Measurements from ENCODE around the gene APMAP.

Gene APMAP

DNA sequence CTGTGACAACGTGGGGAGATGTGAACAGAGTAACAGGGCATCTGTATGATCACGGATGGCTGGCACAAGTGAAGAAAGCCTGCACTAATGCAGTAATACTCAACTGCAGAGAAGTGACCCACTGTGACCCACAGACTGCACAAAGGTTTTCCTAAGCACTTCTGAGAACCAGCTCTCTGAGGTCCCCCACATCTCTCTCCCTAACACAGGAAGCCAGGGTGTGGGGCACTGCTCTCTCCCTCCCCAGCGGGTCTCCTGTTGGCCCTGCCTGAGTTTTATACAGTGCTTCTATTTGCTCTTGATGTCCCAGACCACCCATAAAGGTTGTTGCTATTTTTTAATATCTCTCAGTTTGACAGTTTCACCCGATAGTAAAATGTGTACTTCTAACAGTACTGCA is 11.3 kb downstream of the APMAP start:
- H3K4me2 ChIP-seq: no peak overlapping the region
- H3K9ac ChIP-seq: no peak overlapping the region
- no peak overlapping the region for H3K27ac ChIP-seq
- peaks cover 28% of the 10 kb centered on the region for H4K20me1 ChIP-seq
- peaks cover 23% of the 10 kb centered on the region for H3K4me1 ChIP-seq
- no peak overlapping the region for H3K4me3 ChIP-seq
- peaks cover 80% of the 10 kb centered on the region for H3K36me3 ChIP-seq
- peaks cover 34% of the 10 kb centered on the region for H3K9me3 ChIP-seq
- TF ChIP-seq Cebpa-rat (IDR thresholded peaks at IDR 0.05): no peak
- no peaks in the 10 kb centered on the region for H3K27me3 ChIP-seq

GRCh38 chr20:24980291-24981053 is 12.1 kb downstream of the APMAP start:
- peaks cover 42% of the 10 kb centered on the region for H3K9me3 ChIP-seq
- no peak overlapping the region for H3K4me3 ChIP-seq
- no peaks in the 10 kb centered on the region for H3K27me3 ChIP-seq
- no peak overlapping the region for H3K27ac ChIP-seq
- no peak for TF ChIP-seq Cebpa-rat (IDR thresholded peaks at IDR 0.05)
- H3K4me2 ChIP-seq: no peak overlapping the region
- H3K36me3 ChIP-seq: peaks cover 83% of the 10 kb centered on the region
- H3K4me1 ChIP-seq: peaks cover 15% of the 10 kb centered on the region
- H3K9ac ChIP-seq: no peak overlapping the region
- H4K20me1 ChIP-seq: peaks cover 20% of the 10 kb centered on the region

DNA sequence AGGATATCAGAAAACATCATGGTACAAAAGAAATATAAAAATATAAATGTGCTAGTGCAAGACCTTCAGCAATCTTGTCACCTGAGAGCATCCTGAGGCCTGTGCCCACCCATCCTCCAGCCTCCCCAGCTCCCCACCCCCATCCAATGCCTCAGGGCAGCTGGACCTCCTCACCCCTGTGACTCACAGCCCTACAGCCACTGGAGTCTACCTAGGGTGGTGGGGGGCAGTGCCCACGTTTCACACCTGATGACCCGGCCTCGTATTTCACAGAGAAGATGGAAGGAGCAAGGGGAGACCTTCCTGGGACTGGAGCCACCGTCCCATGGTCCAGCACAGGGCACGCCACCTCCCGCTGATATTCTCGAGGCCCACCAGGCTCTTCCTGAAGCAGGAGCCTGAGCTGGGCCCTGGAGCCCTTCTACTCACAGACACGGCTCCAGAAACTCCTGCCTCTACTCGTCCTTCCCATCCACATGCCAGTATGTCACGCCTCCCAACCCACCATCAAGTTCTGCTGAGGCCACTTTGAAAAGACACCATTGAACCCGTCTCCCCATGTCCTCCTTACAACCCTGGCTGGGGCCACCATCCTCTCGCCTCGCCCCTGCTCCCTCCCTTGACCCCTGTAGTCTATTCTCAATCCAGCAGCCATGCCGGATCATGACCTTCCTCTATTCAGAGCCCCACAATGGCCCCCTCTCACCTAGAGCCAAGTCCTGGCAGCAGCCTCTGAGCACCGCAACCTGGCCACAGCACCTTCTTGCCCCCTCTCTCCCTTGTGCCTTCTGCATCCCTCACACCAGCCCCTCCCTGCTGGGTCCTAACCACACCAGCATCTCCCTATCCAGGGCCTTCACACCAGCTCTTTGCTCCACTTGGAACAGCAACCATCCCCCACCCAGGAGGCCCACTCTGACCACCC is 13.3 kb downstream of the APMAP start:
- no peak for TF ChIP-seq Cebpa-rat (IDR thresholded peaks at IDR 0.05)

GRCh38 chr20:24978513-24978912 is 14.0 kb downstream of the APMAP start:
- no peak overlapping the region for H3K9ac ChIP-seq
- H3K4me1 ChIP-seq: peaks cover 6% of the 10 kb centered on the region; the same call in 1 of the 2 replicates
- 0 out of 2 replicates have a peak, but pooled peaks cover 5% of the 10 kb centered on the region for H4K20me1 ChIP-seq
- peaks cover 43% of the 10 kb centered on the region for H3K9me3 ChIP-seq
- H3K27me3 ChIP-seq: no peaks in the 10 kb centered on the region
- H3K27ac ChIP-seq: no peak overlapping the region
- TF ChIP-seq Cebpa-rat (IDR thresholded peaks at IDR 0.05): no peak
- H3K36me3 ChIP-seq: peaks cover 79% of the 10 kb centered on the region
- no peak overlapping the region for H3K4me3 ChIP-seq
- no peak overlapping the region for H3K4me2 ChIP-seq

More for the DNA sequence above, 13.3 kb downstream of the APMAP start:
- Histone ChIP-seq H4K20me1 (peaks cover 10% of the 10 kb centered on the region; the same call in 1 of the 2 replicates), H3K4me3 (no peak overlapping the region), H3K4me2 (no peak overlapping the region), H3K27ac (no peak overlapping the region), H3K4me1 (peaks cover 6% of the 10 kb centered on the region; the same call in 1 of the 2 replicates), H3K36me3 (peaks cover 82% of the 10 kb centered on the region), H3K9me3 (peaks cover 43% of the 10 kb centered on the region), H3K9ac (no peak overlapping the region), H3K27me3 (no peaks in the 10 kb centered on the region)

- Histone ChIP-seq H3K9ac (no peak overlapping the region), H3K4me2 (no peak overlapping the region), H4K20me1 (0 out of 2 replicates have a peak, but pooled peaks cover 5% of the 10 kb centered on the region), H3K9me3 (peaks cover 43% of the 10 kb centered on the region), H3K4me3 (no peak overlapping the region), H3K27me3 (no peaks in the 10 kb centered on the region), H3K27ac (no peak overlapping the region), H3K36me3 (peaks cover 79% of the 10 kb centered on the region), H3K4me1 (peaks cover 6% of the 10 kb centered on the region; the same call in 1 of the 2 replicates)
- no peak for TF ChIP-seq Cebpa-rat (IDR thresholded peaks at IDR 0.05)
Observed at GRCh38 chr20:24977797-24978196, 14.8 kb downstream of the APMAP start.

GRCh38 chr20:24977336-24977735 is 15.2 kb downstream of the APMAP start:
- peaks cover 9% of the 10 kb centered on the region for H3K4me1 ChIP-seq
- no peak overlapping the region for H3K4me2 ChIP-seq
- peaks cover 43% of the 10 kb centered on the region for H3K9me3 ChIP-seq
- H3K9ac ChIP-seq: no peak overlapping the region
- no peak for TF ChIP-seq Cebpa-rat (IDR thresholded peaks at IDR 0.05)
- peaks cover 8% of the 10 kb centered on the region; the same call in 1 of the 2 replicates for H4K20me1 ChIP-seq
- no peak overlapping the region for H3K4me3 ChIP-seq
- peaks cover 79% of the 10 kb centered on the region for H3K36me3 ChIP-seq
- H3K27me3 ChIP-seq: no peaks in the 10 kb centered on the region
- no peak overlapping the region for H3K27ac ChIP-seq

- Histone ChIP-seq H4K20me1 (peaks cover 12% of the 10 kb centered on the region; the same call in 1 of the 2 replicates), H3K4me1 (peaks cover 30% of the 10 kb centered on the region), H3K9ac (no peak overlapping the region), H3K4me3 (no peak overlapping the region), H3K36me3 (peaks cover 68% of the 10 kb centered on the region), H3K27ac (no peak overlapping the region), H3K4me2 (peak overlapping the region; percentile 77; the same call in 1 of the 2 replicates), H3K27me3 (no peaks in the 10 kb centered on the region), H3K9me3 (peaks cover 20% of the 10 kb centered on the region)
- TF ChIP-seq Cebpa-rat (IDR thresholded peaks at IDR 0.05): no peak
Observed at GRCh38 chr20:24972341-24972740, 20.2 kb downstream of the APMAP start.

DNA sequence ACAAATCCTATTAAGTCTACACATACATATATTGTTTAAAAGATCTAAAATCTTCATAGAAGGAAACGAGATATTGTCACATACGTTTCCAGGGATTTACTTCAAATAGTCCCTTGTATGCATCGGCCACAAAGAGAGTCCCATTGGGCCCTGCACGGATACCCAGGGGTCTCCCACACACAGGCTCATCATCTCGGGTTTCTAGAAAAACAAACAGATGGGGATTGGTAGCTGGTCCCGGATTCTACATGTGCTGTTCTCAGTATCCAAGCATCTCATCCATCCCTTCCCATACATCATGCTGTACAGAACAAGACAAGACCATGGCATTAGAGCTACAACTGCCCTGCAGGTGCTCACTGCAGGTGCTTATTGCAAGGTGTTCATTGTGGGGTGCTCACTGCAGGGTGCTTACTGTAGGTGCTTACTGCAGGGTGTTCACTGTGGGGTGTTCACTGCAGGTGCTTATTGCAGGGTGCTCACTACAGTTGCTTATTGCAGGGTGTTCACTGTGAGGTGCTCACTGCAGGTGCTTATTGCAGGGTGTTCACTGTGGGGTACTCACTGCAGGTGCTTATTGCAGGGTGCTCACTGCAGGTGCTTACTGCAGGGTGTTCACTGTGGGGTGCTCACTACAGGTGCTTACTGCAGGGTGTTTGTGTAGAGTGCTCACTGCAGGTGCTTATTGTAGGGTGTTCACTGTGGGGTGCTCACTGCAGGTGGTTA is 21.0 kb downstream of the APMAP start:
- H3K9me3 ChIP-seq: peaks cover 12% of the 10 kb centered on the region
- H4K20me1 ChIP-seq: peaks cover 12% of the 10 kb centered on the region; the same call in 1 of the 2 replicates
- peaks cover 30% of the 10 kb centered on the region for H3K4me1 ChIP-seq
- H3K36me3 ChIP-seq: peaks cover 68% of the 10 kb centered on the region
- TF ChIP-seq Cebpa-rat (IDR thresholded peaks at IDR 0.05): no peak
- H3K4me3 ChIP-seq: no peak overlapping the region
- H3K27ac ChIP-seq: peak overlapping the region; percentile 66; the same call in 1 of the 2 replicates
- H3K27me3 ChIP-seq: no peaks in the 10 kb centered on the region
- H3K4me2 ChIP-seq: peak overlapping the region; percentile 77
- peak overlapping the region; percentile 51; the same call in 1 of the 2 replicates for H3K9ac ChIP-seq

DNA sequence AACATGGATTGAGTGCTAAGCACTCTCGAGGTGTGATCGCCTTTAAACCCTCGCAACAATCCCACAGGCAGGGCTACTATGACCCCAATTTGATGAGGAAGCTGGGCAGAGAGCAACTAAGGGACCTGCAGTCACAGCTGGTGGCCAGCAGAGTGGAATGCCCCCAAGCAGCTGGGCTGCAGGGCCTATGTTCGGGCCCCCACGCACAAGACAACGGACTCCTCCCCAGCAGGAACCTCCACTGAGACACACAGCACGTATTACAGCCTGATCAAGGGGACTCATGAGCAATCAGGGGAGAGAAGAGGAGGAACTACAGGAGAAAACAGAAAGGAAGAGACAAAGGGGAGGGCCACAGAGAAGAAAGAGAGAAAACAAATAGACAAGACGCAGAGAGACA is 21.8 kb downstream of the APMAP start:
- peaks cover 4% of the 10 kb centered on the region; the same call in 1 of the 2 replicates for H3K9me3 ChIP-seq
- H3K36me3 ChIP-seq: peaks cover 71% of the 10 kb centered on the region
- no peaks in the 10 kb centered on the region for H3K27me3 ChIP-seq
- peaks cover 30% of the 10 kb centered on the region for H3K4me1 ChIP-seq
- H3K9ac ChIP-seq: peak overlapping the region; percentile 51; the same call in 1 of the 2 replicates
- no peak overlapping the region for H3K4me3 ChIP-seq
- peak overlapping the region; percentile 77 for H3K4me2 ChIP-seq
- H3K27ac ChIP-seq: peak overlapping the region; percentile 66
- H4K20me1 ChIP-seq: peaks cover 12% of the 10 kb centered on the region; the same call in 1 of the 2 replicates
- no peak for TF ChIP-seq Cebpa-rat (IDR thresholded peaks at IDR 0.05)

Data from BLaER1 (cell line).